Measurements from ENCODE around the gene TAS2R16. TPM values are rescaled to one million over a fixed set of nuclear protein-coding genes. Genes with fewer than 3 reads are reported as not detected.

TAS2R16 gene, protein sequence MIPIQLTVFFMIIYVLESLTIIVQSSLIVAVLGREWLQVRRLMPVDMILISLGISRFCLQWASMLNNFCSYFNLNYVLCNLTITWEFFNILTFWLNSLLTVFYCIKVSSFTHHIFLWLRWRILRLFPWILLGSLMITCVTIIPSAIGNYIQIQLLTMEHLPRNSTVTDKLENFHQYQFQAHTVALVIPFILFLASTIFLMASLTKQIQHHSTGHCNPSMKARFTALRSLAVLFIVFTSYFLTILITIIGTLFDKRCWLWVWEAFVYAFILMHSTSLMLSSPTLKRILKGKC
- total RNA-seq (ENCODE audit: low replicate concordance), result not detected in 2 replicates
- long read RNA-seq, result 0 reads

GRCh38 chr7:122995600-122995999 lies at the start of gene TAS2R16:
TAS2R16 (minus strand) TSS chr7:122995700; CDS start chr7:122995634, 66 bp downstream.
- no peaks in the 10 kb centered on the region for H3K36me3 Mint-ChIP-seq
- DNase-seq (ENCODE audit: extremely low spot score, unreplicated experiment), result no peak
- peaks cover 5% of the 10 kb centered on the region for H3K27me3 Mint-ChIP-seq
- H3K27ac Mint-ChIP-seq, result no peak within 1 kb of the TSS
- TF ChIP-seq, protein P1, sequence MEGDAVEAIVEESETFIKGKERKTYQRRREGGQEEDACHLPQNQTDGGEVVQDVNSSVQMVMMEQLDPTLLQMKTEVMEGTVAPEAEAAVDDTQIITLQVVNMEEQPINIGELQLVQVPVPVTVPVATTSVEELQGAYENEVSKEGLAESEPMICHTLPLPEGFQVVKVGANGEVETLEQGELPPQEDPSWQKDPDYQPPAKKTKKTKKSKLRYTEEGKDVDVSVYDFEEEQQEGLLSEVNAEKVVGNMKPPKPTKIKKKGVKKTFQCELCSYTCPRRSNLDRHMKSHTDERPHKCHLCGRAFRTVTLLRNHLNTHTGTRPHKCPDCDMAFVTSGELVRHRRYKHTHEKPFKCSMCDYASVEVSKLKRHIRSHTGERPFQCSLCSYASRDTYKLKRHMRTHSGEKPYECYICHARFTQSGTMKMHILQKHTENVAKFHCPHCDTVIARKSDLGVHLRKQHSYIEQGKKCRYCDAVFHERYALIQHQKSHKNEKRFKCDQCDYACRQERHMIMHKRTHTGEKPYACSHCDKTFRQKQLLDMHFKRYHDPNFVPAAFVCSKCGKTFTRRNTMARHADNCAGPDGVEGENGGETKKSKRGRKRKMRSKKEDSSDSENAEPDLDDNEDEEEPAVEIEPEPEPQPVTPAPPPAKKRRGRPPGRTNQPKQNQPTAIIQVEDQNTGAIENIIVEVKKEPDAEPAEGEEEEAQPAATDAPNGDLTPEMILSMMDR (conservative IDR thresholded peaks at IDR 0.05), result no peak
- H3K9me3 Mint-ChIP-seq, result no peaks in the 10 kb centered on the region
- no peak within 1 kb of the TSS for H3K4me3 Mint-ChIP-seq
- no peaks in the 10 kb centered on the region for H3K4me1 Mint-ChIP-seq (ENCODE audit: unreplicated experiment)

DNA sequence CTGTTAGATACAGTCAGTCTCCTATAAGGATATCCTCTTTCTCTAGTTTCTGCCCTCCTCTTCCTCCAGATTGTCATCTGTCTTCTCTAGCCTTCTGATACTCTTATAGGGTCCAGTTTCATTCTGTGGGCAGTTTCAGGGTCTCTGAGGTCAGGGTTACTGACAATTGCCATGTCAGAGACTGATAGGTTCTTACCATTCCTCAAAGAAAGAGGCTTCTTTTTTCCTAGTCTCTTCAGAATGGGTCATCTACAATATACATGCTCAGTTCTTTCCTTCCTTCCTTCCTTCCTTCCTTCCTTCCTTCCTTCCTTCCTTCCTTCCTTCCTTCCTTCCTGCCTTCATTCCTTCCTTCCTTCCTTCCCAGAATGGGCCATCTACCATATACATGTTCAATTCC lies 48.1 kb upstream of the TAS2R16 start:
- Mint-ChIP-seq H3K9me3 (peaks cover 6% of the 10 kb centered on the region), H3K27me3 (peaks cover 5% of the 10 kb centered on the region), H3K27ac (no peak overlapping the region), H3K4me3 (no peak overlapping the region), H3K36me3 (no peaks in the 10 kb centered on the region), H3K4me1 (ENCODE audit: unreplicated experiment) (no peaks in the 10 kb centered on the region)
- DNase-seq (ENCODE audit: extremely low spot score, unreplicated experiment), result no peak
- TF ChIP-seq, protein P1 (conservative IDR thresholded peaks at IDR 0.05), result no peak

- H3K27me3 Mint-ChIP-seq, result peaks cover 5% of the 10 kb centered on the region
- DNase-seq (ENCODE audit: extremely low spot score, unreplicated experiment), result no peak
- H3K36me3 Mint-ChIP-seq, result no peaks in the 10 kb centered on the region
- no peak overlapping the region for H3K27ac Mint-ChIP-seq
- H3K4me3 Mint-ChIP-seq, result no peak overlapping the region
- TF ChIP-seq, protein P1 (conservative IDR thresholded peaks at IDR 0.05), result no peak
- H3K4me1 Mint-ChIP-seq (ENCODE audit: unreplicated experiment), result no peaks in the 10 kb centered on the region
- H3K9me3 Mint-ChIP-seq, result no peaks in the 10 kb centered on the region
Measured at GRCh38 chr7:123041101-123041500, 45.6 kb upstream of the TAS2R16 start.

GRCh38 chr7:123039269-123039668 lies 43.8 kb upstream of the TAS2R16 start:
- no peak overlapping the region for H3K27ac Mint-ChIP-seq
- TF ChIP-seq, protein P1 (conservative IDR thresholded peaks at IDR 0.05), result no peak

GRCh38 chr7:123034106-123034505 lies 38.6 kb upstream of the TAS2R16 start:
- TF ChIP-seq, protein P1 (conservative IDR thresholded peaks at IDR 0.05), result no peak
- H3K27ac Mint-ChIP-seq, result no peak overlapping the region
- no peaks in the 10 kb centered on the region for H3K4me1 Mint-ChIP-seq (ENCODE audit: unreplicated experiment)
- peaks cover under 1% of the 10 kb centered on the region for H3K27me3 Mint-ChIP-seq
- no peaks in the 10 kb centered on the region for H3K9me3 Mint-ChIP-seq
- H3K36me3 Mint-ChIP-seq, result no peaks in the 10 kb centered on the region
- H3K4me3 Mint-ChIP-seq, result no peak overlapping the region
- no peak for DNase-seq (ENCODE audit: extremely low spot score, unreplicated experiment)

More at GRCh38 chr7:123039269-123039668, 43.8 kb upstream of the TAS2R16 start:
- H3K9me3 Mint-ChIP-seq, result no peaks in the 10 kb centered on the region
- H3K4me1 Mint-ChIP-seq (ENCODE audit: unreplicated experiment), result no peaks in the 10 kb centered on the region
- no peaks in the 10 kb centered on the region for H3K36me3 Mint-ChIP-seq
- H3K27me3 Mint-ChIP-seq, result peaks cover 5% of the 10 kb centered on the region
- DNase-seq (ENCODE audit: extremely low spot score, unreplicated experiment), result no peak
- no peak overlapping the region for H3K4me3 Mint-ChIP-seq

Measured in type B pancreatic cell (in vitro differentiated cells).